Activated naive CD8-positive, alpha-beta T cell treated with anti-CD3 and anti-CD28 coated beads, Interleukin-2, amount 50 U/mL, for 24 hours (primary cell): Measurements from ENCODE around the gene NR4A3.
A peak's percentile ranks its signal among the peaks of the same experiment; 100 is the strongest.
"Not testable (repeated sequence)": the region's sequence is repeated elsewhere in the genome, so short reads cannot be mapped to it uniquely, and the experiment has no call there.

Experiments used
- ATAC-seq: fragments of 150-1000 bp; cut with Tn5 transposase; one replicate; pipeline ENCODE4 v1.10.0; 2021
- DNase-seq: peaks from one replicate; pipeline ENCODE4 v3.0.0; 2021
- H3K27ac Mint-ChIP-seq: one replicate; pipeline ENCODE4 v1.8.0; 2021; ENCODE audit warnings: mild to moderate bottlenecking, mixed read lengths
- H3K27me3 Mint-ChIP-seq: one replicate; pipeline ENCODE4 v1.8.0; 2021; ENCODE audit warnings: mixed read lengths
- H3K36me3 Mint-ChIP-seq: one replicate; pipeline ENCODE4 v1.8.0; 2021; ENCODE audit warnings: low read depth, mixed read lengths
- H3K4me1 Mint-ChIP-seq: one replicate; pipeline ENCODE4 v1.8.0; 2021; ENCODE audit warnings: mixed read lengths
- H3K4me3 Mint-ChIP-seq: one replicate; pipeline ENCODE4 v1.8.0; 2021; ENCODE audit warnings: mild to moderate bottlenecking, moderate library complexity, mixed read lengths
- H3K9me3 Mint-ChIP-seq: one replicate; pipeline ENCODE4 v1.8.0; 2021; ENCODE audit warnings: mixed read lengths

NR4A3 gene

DNA sequence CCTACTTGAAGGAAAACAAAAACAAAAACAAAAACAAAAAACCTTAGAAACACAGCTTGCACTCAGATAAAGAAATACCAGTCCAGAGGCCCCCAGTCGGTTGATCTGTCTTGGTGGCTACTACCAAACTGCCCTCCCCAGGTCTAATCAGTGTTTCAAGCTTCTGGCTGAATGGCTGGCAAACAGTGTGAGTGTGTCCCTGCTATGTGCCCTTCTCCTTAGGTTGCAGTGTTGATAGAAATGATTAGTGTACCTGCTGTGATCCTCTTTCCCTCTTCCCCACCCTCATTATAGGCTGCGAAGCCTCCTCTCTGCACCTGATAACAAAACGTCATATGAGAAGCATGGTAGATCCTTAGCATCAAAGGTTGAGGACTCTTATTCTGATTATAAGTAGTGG lies 12.8 kb downstream of the NR4A3 start:
- Mint-ChIP-seq H3K27me3 (peaks cover 1% of the 10 kb centered on the region), H3K4me3 (no peak overlapping the region), H3K27ac (no peak overlapping the region), H3K4me1 (peaks cover 15% of the 10 kb centered on the region), H3K36me3 (peaks cover 91% of the 10 kb centered on the region), H3K9me3 (no peaks in the 10 kb centered on the region)
- ATAC-seq (no peak), DNase-seq (no peak)

DNA sequence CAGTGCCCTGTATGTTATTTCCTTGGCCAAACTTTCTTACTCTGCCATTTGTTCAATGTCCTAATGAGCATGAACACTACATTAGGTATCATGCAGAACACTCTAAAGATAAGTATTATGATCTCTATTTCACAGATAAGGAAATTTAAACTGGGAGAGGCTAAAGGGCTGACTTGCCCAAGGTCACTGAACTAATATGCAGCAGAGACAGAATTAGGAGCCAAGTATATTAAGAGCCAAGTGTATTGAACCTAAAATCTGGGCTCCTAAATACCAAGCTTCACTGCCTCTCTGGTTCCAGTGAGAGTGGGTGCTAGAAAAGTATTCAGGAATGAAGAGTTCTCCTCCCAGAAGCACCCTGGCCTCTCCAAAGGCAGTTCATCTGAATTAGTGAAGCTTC lies 13.5 kb downstream of the NR4A3 start:
- ATAC-seq (no peak), DNase-seq (no peak)
- no peak overlapping the region for H3K4me3 Mint-ChIP-seq
- no peaks in the 10 kb centered on the region for H3K27me3 Mint-ChIP-seq
- no peak overlapping the region for H3K27ac Mint-ChIP-seq
- peaks cover 9% of the 10 kb centered on the region for H3K4me1 Mint-ChIP-seq
- H3K36me3 Mint-ChIP-seq = peaks cover 91% of the 10 kb centered on the region
- H3K9me3 Mint-ChIP-seq = no peaks in the 10 kb centered on the region

- DNase-seq (no peak), ATAC-seq (no peak)
- Mint-ChIP-seq H3K4me3 (no peak overlapping the region), H3K36me3 (peaks cover 91% of the 10 kb centered on the region), H3K4me1 (peaks cover 6% of the 10 kb centered on the region), H3K27me3 (no peaks in the 10 kb centered on the region), H3K9me3 (no peaks in the 10 kb centered on the region), H3K27ac (no peak overlapping the region)
Observed at GRCh38 chr9:99835581-99835980, 13.9 kb downstream of the NR4A3 start.

GRCh38 chr9:99840072-99840471 lies 18.4 kb downstream of the NR4A3 start:
- DNase-seq (no peak), ATAC-seq (no peak)
- no peaks in the 10 kb centered on the region for H3K27me3 Mint-ChIP-seq
- no peaks in the 10 kb centered on the region for H3K9me3 Mint-ChIP-seq
- peaks cover 85% of the 10 kb centered on the region for H3K36me3 Mint-ChIP-seq
- peaks cover 6% of the 10 kb centered on the region for H3K4me1 Mint-ChIP-seq
- no peak overlapping the region for H3K4me3 Mint-ChIP-seq
- peak overlapping the region; percentile 8 for H3K27ac Mint-ChIP-seq

DNA sequence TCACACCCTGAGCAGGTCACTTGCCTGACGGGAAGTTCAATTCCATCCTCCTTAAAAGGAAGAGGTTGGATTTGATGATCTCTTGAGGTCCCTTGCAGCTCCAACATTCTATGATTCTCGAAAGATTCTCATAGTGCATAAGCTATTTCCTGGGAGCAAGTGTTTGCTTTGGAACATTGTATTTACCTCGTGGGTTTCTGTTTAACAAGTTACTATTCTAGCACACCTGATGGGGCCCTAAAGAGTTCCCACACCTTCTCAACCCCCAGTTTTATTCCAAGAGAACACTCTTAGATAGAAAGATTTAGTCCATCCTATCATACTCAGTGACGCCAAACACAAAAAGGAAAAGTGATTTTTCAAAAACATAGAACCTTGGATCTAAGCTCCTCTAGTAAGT lies 23.4 kb downstream of the NR4A3 start:
- no peak for ATAC-seq
- no peak for DNase-seq
- peaks cover 25% of the 10 kb centered on the region for H3K4me1 Mint-ChIP-seq
- peaks cover 91% of the 10 kb centered on the region for H3K36me3 Mint-ChIP-seq
- no peaks in the 10 kb centered on the region for H3K27me3 Mint-ChIP-seq
- H3K27ac Mint-ChIP-seq = no peak overlapping the region
- no peak overlapping the region for H3K4me3 Mint-ChIP-seq
- H3K9me3 Mint-ChIP-seq = peaks cover 4% of the 10 kb centered on the region

DNA sequence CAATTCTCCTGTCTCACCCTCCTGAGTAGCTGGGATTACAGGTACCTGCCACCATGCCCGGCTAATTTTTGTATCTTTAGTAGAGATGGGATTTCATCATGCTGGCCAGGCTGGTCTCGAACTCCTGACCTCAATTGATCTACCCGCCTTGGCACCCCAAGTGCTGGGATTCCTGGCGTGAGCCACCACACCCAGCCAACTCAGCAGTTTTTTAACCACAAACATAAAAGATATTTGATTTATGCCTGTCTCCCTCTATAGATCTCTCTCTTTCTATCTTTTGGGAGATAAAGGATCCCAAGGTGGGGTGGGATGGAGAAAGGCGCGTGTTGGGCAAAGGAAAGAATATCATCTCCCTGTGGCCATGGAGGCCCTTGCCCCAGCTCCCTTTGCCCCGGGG lies 26.8 kb downstream of the NR4A3 start:
- ATAC-seq = no peak
- Mint-ChIP-seq H3K27ac (peak overlapping the region; percentile 14), H3K27me3 (no peaks in the 10 kb centered on the region), H3K36me3 (peaks cover 93% of the 10 kb centered on the region), H3K4me3 (no peak overlapping the region), H3K9me3 (peaks cover 12% of the 10 kb centered on the region), H3K4me1 (peaks cover 52% of the 10 kb centered on the region)
- no peak for DNase-seq

GRCh38 chr9:99850736-99851499 lies 29.2 kb downstream of the NR4A3 start:
- H3K36me3 Mint-ChIP-seq = peaks cover 82% of the 10 kb centered on the region
- H3K27me3 Mint-ChIP-seq = no peaks in the 10 kb centered on the region
- H3K27ac Mint-ChIP-seq = peak overlapping the region; percentile 64
- H3K4me1 Mint-ChIP-seq = peaks cover 52% of the 10 kb centered on the region
- ATAC-seq = no peak
- H3K4me3 Mint-ChIP-seq = peak overlapping the region; percentile 9
- H3K9me3 Mint-ChIP-seq = peaks cover 12% of the 10 kb centered on the region
- DNase-seq = no peak

DNA sequence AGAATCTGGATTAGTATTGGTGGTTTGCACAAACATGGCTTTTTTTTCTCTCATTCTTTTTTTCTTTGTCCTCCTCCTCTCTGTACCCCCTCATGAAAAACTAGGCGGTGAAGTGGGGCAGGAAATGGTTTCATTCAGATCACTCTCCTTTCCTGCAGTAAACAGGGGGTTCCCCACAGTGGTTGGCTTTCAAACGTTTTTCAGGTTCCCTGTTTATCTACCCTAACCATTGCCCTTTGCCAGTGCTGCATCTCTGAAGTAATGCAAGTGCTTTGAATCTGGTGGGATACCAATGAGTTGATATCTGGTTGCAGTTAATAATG lies 29.8 kb downstream of the NR4A3 start:
- peak; percentile 34 for DNase-seq
- H3K9me3 Mint-ChIP-seq = peaks cover 12% of the 10 kb centered on the region
- peak overlapping the region; percentile 9 for H3K4me3 Mint-ChIP-seq
- no peaks in the 10 kb centered on the region for H3K27me3 Mint-ChIP-seq
- ATAC-seq = peak; percentile 82
- peak overlapping the region; percentile 64 for H3K27ac Mint-ChIP-seq
- peaks cover 81% of the 10 kb centered on the region for H3K36me3 Mint-ChIP-seq
- H3K4me1 Mint-ChIP-seq = peaks cover 52% of the 10 kb centered on the region

GRCh38 chr9:99852617-99853016 lies 30.9 kb downstream of the NR4A3 start:
- Mint-ChIP-seq H3K27me3 (no peaks in the 10 kb centered on the region), H3K4me1 (peaks cover 46% of the 10 kb centered on the region), H3K9me3 (peaks cover 12% of the 10 kb centered on the region), H3K4me3 (no peak overlapping the region), H3K36me3 (peaks cover 79% of the 10 kb centered on the region), H3K27ac (peak overlapping the region; percentile 1)
- no peak for ATAC-seq
- no peak for DNase-seq

DNA sequence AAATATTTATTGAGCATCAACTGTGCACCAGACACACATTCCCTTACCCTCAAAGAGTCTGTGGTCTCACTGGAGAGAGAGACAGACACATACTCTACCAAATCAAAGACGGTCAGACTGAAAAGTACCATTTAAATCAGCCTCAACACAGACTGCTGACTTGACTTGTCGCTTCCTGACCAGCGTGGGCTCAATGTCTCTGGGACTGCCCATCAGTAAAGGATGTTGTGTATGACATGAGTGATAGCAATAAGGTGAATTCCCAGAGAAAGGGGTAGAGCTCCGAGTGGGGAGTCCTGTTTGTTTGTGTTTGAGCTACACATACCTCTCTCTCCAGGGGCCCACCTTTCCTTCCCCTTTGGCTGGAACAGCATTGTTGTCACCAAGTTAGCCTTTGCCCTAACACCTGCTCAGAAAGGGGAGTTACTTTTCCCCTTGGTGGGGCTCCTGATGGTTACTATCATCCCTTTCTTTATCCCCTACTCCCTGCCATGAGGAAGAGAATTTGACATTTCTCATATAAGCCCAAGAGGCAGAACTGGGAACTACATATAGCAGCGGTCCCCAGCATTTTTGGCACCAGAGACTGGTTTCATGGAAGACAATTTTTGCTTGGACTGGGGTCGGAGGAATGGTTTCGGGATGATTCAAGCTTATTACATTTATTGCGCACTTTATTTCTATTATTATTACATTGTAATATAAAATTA lies 33.9 kb downstream of the NR4A3 start:
- H3K4me3 Mint-ChIP-seq = no peak overlapping the region
- ATAC-seq = peak; percentile 33
- H3K4me1 Mint-ChIP-seq = peaks cover 23% of the 10 kb centered on the region
- peaks cover 79% of the 10 kb centered on the region for H3K36me3 Mint-ChIP-seq
- no peaks in the 10 kb centered on the region for H3K27me3 Mint-ChIP-seq
- H3K27ac Mint-ChIP-seq = no peak overlapping the region
- no peak for DNase-seq
- peaks cover 5% of the 10 kb centered on the region for H3K9me3 Mint-ChIP-seq

DNA sequence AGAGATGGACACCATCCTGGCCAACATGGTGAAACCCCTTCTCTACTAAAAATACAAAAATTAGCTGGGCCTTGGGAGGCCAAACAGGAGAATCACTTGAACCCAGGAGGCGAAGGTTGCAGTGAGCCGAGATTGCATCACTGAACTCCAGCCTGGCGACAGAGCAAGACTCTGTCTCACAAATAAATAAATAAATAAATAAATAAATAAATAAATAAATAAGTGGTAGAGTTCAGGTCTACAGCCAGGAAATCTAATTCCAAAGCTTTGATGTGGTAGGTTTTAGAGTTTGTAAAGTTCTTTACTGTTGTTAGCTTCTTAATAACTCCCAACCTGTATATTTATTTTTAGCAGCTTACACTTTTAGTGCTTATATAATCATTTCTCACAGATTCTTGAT lies 35.9 kb downstream of the NR4A3 start:
- H3K4me3 Mint-ChIP-seq, H3K4me1 Mint-ChIP-seq, H3K9me3 Mint-ChIP-seq, H3K27ac Mint-ChIP-seq, ATAC-seq, H3K27me3 Mint-ChIP-seq, DNase-seq: not testable (repeated sequence)
- peaks cover 77% of the 10 kb centered on the region for H3K36me3 Mint-ChIP-seq

DNA sequence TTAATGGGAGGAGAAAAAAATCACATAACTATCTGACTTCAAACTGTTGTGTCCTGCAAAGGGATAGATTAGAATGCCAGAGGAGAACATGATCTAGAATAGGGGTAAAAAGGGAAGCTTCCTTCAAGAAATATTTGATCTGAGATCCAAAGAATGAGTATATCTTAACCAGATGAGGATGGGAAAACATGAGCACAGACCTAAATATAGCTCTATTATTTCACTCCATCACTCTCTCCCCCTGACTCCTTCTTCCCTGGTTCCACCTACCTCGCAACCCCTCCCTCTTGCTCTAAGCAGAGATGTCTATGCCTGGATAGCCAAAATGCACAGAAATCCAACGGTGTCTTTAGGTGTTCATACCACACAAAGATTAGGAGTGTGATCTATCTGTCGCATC lies 36.4 kb downstream of the NR4A3 start:
- H3K9me3 Mint-ChIP-seq = no peaks in the 10 kb centered on the region
- no peak for ATAC-seq
- DNase-seq = no peak
- H3K4me3 Mint-ChIP-seq = no peak overlapping the region
- H3K27me3 Mint-ChIP-seq = no peaks in the 10 kb centered on the region
- H3K4me1 Mint-ChIP-seq = peaks cover under 1% of the 10 kb centered on the region
- H3K36me3 Mint-ChIP-seq = peaks cover 77% of the 10 kb centered on the region
- H3K27ac Mint-ChIP-seq = no peak overlapping the region

GRCh38 chr9:99859243-99859980 lies 37.7 kb downstream of the NR4A3 start:
- H3K4me1 Mint-ChIP-seq = no peaks in the 10 kb centered on the region
- no peak overlapping the region for H3K27ac Mint-ChIP-seq
- no peaks in the 10 kb centered on the region for H3K9me3 Mint-ChIP-seq
- no peaks in the 10 kb centered on the region for H3K27me3 Mint-ChIP-seq
- DNase-seq (no peak), ATAC-seq (no peak)
- peaks cover 88% of the 10 kb centered on the region for H3K36me3 Mint-ChIP-seq
- H3K4me3 Mint-ChIP-seq = no peak overlapping the region

- Mint-ChIP-seq H3K4me1 (no peaks in the 10 kb centered on the region), H3K9me3 (no peaks in the 10 kb centered on the region), H3K27ac (no peak overlapping the region), H3K27me3 (no peaks in the 10 kb centered on the region), H3K36me3 (peaks cover 86% of the 10 kb centered on the region), H3K4me3 (no peak overlapping the region)
- ATAC-seq (no peak), DNase-seq (no peak)
Observed at GRCh38 chr9:99860266-99860665, 38.6 kb downstream of the NR4A3 start.

- Mint-ChIP-seq H3K27ac (no peak overlapping the region), H3K36me3 (peaks cover 66% of the 10 kb centered on the region), H3K4me1 (peaks cover 11% of the 10 kb centered on the region), H3K4me3 (no peak overlapping the region), H3K9me3 (no peaks in the 10 kb centered on the region), H3K27me3 (no peaks in the 10 kb centered on the region)
- DNase-seq (no peak), ATAC-seq (no peak)
Observed at GRCh38 chr9:99863955-99864354, 42.3 kb downstream of the NR4A3 start.
